ENCODE results near the gene PACS1.
"Not testable (repeated sequence)": the region's sequence is repeated elsewhere in the genome, so short reads cannot be mapped to it uniquely, and the experiment has no call there.

PACS1 gene

DNA sequence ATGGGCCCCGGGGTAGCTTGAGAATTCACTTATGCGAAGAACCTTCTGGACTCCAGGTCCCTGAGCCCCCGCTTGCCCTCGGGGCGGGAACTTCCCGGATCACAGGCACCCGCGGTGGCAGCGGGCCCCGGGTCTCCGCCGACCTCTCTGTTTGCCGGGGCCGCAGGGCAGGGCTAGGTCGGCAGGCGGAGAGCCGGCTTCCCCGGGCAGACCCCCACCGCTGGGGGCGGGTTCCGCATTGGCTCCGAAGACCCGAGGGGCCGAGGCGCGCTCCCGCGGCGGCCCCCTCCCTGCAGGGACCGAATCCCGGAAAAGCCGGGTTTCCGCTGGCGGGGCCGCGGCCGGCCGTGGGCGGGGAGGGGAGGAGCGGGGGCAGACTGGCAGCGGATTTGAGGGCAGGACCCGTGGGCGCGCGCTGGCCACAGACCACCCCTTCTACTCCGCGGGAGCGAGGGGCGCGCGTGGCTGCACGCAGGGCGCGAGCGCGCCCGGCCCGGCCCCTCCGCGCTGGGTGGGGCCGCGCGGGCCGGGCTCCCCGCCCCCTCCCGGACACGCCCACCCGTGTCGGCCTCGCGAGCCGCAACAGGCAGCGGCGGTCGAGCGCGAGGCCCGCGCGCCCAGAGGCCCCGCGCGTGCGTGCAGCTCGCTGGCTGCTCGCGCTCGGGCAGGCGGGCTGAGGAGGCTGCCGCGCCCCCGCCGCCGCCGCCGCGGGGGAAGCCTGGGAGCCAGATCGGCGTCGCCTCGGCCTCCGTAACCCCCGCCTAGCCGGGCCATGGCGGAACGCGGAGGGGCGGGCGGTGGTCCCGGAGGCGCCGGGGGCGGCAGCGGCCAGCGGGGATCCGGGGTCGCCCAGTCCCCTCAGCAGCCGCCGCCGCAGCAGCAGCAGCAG is at the start of gene PACS1:
Gene PACS1 (plus strand): TSS at position 558 of the 889 bp plus-strand sequence. CDS start 215 bp downstream, at position 773.
- DNase-seq (ENCODE audit: low read depth): peak; percentile 84

DNA sequence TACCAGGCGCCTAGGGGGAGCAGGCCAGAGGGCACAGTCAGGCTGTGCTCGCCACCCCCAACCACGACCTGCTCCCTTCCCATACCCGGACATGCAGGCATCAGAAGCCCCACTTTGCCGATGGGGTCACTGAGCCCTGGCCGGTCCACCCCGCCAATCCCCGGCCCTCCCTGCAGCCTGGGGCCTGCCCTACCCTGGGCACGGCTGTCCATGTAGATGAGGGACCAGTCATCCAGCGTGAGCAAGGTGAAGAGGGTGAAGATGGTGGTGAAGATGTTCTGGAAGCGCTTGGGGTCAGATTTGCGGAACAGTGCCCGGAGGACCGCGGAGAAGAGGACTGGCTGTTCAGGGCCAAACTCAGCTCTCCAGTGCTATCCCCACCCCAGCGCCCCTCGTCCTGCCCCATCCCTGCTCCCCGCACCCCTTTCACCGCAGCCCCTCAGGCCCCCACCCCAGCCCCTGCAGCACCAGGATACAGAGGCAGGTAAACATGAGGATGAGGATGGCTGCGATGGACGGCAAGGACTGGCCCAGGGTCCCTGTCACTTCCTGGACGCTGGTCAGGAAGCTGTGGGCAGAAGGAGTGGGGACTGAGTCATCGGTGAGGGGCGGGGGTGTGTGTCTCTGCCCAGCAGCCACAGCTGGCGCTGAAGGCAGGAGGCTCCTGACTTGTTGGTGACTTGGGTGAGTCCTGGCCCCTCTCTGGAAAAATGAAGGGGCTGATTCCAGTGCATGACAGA is 49.3 kb upstream of the PACS1 start:
- DNase-seq (ENCODE audit: low read depth): peak; percentile 64

DNA sequence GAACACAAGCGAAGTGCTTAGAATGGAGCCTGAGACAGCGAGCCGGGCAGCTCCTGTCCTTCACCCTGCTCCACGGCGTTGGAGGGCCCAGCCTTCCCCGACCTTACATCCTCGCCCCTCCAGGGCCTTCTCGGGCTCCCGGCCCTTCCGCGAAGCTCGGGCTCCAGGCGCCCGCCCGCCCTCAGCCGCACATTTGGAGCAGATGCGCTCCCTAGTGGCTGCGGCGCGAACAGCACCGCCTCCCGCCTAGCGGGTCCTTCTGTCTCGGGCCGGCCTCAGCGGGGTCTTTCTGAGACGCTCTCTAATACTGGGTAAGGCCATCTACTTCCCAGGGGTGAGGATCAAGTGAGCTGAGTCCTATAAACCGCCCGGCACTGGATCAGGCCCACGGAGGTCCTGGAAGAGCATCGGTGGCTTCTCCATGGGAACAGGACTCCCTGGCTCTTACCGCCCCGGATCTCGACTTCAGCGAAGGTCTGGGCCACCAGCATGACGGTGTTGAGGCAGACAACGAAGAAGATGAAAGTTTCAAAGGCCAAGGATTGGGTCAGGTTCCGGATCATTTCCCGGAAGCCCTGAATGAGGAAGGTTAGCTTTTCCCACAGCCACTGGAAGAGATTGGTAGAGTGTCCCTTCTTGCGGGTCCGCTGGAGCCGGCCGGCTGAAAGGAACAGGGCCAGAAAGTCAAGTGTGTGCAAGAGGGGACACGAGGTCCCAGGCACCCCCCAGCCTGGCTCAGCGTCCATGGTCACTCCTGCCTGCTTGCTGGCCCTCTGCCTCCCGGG is 47.5 kb upstream of the PACS1 start:
- DNase-seq (ENCODE audit: low read depth): peak; percentile 42

DNA sequence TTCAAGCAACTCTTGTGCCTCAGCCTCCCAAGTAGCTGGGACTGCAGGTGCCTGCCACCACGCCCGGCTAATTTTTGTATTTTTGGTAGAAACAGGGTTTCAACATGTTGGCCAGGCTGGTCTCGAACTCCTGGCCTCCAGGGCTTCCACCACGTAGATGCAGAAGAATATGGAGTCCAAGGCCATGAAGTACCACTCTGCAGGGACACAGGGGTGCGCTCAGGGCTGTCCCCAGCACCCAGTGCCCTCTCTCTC is 47.0 kb upstream of the PACS1 start:
- DNase-seq (ENCODE audit: low read depth): not testable (repeated sequence)

DNA sequence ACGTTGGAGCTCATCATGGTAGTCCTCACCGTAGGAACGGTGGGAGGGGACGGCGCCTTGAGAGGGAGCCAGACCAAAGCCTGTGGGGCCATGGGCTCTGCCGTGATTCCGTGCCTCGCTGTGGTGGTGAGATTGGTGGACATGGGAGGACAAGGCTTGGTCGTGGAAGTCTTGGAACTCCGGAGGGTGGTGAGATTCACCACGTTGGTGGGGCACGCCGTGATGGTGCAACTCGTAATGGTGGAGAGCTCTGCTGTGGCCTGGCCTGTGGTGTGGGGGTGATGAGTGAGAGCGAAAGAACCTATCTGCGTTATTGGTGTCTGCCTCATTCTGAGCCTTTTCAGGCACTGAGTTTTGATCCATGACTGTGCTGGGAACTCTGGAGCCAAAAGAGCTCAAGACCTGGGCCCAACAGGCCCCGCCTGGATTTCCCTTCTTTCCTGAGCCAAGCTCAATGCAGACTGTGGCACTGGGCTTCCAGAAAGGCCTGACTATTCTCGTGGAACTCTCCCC is 44.0 kb upstream of the PACS1 start, which contains the start of gene CATSPER1:
Gene CATSPER1 (minus strand): TSS at position 463 of the 513 bp plus-strand sequence. CDS start 100 bp downstream, at position 363.
- no peak for DNase-seq (ENCODE audit: low read depth)

DNA sequence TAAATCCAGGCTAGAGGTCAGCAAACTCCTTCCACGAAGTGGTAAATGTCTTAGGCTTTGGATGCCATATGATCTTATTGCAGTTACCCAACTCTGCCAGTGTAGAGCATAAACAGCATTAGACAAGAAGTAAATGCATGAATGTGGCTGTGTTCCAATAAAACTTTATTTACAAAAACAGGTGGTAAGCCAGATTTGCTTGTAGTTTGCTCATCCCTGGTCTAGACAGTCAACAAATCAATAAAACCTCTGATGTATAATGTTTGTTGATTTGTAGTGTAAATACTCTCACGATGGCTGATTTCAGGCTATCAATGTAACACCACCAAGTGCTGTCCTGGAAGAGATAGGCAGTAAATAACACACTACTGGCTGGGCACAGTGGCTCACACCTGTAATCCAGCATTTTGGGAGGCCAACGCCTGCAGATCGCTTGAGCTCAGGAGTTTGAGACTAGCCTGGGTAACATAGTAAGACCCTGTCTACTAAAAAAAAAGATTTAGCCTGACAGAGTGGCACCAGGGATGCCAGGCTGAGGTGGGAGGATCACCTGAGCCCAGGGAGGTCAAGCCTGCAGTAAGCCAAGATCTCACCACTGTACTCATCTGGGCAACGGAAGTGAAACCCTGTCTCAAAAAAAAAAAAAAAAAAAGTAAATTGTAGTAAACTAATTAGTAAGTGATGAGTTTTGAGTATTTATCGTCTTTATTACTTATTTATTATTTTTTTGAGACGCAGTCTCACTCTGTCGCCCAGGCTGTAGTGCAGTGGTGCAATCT is 36.9 kb upstream of the PACS1 start:
- no peak for DNase-seq (ENCODE audit: low read depth)

DNA sequence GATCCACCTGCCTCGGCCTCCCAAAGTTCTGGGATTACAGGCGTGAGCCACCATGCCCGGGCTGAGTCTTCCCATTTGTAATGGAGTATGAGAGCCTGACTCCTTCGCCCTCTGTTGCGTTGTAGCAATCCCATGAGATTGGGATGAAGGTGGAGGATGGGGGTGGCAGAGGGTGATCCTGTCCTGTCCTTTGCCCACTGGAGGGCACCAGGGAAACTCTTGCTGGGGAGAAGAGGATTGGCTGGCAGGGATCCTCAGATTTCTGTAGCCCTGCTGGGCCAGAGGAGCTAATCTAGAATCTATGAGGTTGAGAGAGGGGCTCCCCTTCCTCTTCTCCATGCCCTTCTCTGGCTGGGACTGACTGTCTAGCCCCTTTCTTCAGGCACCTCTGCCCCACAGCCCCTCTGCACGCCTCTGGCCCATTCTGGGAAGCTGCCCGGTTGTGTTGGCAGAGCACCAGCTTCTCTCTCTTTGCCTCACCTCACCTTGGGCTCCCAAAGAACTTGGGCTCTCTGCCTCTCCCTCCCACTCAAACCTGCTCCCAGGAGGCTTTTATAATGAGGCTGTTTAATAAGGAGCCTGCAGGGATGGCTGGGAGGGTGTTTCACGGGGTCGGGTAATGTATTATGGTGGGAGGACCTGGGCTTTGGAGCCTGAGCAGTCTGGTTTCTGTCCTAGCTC is 34.3 kb upstream of the PACS1 start:
- DNase-seq (ENCODE audit: low read depth): no peak

DNA sequence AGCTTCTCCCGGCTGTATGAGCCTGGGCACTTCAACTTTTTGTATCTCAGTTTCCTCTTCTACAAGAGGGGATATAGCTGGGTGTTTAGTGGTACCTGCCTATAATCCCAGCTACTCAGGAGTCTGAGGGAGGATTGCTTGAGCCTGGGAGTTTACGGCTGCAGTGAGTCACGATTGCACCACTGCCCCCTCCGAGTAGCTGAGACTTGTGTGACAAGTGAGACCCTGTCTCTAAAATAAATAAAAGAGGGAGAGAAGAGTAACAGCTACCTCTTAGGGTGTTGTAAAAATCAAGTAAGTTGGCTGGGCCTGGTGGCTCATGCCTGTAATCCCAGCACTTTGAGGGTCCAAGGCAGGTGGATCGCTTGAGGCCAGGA is 33.8 kb upstream of the PACS1 start:
- DNase-seq (ENCODE audit: low read depth): no peak

DNA sequence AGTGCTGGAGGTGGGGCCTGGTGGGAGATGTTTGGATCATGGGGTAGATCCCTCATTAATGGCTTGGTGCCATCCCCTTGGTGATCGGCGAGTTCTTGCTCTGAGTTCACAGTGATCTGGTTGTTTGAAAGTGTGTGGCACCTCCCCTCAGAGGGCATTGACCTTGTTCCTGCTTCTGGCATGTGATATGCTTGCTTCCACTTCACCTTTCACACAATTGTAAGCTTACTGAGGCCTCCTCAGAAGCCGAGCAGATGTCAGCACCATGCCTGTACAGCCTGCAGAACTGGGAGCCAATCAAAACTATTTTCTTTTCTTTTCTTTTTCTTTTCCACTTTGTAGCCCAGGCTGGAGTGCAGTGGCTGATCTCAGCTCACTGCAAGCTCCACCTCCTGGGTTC is 32.7 kb upstream of the PACS1 start:
- no peak for DNase-seq (ENCODE audit: low read depth)

DNA sequence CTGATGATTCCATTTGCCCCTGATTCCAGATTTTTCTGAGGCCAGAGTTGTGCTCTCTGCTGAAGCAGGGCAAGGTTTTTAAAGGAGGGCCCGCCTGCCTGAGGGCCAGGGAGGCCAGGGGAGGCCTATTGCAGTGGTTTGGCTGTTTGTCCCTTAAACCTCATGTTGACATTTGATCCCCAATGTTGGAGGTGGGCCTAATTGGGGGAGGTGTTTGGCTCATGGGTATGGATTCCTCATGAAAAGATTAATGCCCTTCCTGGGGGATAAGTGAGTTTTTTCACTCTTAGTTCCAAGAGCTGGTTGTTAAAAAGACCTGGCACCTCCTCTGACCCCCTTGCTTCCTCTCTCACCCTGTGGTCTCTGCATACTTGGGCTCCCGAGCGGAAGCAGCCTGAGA is 30.3 kb upstream of the PACS1 start:
- DNase-seq (ENCODE audit: low read depth): no peak

DNA sequence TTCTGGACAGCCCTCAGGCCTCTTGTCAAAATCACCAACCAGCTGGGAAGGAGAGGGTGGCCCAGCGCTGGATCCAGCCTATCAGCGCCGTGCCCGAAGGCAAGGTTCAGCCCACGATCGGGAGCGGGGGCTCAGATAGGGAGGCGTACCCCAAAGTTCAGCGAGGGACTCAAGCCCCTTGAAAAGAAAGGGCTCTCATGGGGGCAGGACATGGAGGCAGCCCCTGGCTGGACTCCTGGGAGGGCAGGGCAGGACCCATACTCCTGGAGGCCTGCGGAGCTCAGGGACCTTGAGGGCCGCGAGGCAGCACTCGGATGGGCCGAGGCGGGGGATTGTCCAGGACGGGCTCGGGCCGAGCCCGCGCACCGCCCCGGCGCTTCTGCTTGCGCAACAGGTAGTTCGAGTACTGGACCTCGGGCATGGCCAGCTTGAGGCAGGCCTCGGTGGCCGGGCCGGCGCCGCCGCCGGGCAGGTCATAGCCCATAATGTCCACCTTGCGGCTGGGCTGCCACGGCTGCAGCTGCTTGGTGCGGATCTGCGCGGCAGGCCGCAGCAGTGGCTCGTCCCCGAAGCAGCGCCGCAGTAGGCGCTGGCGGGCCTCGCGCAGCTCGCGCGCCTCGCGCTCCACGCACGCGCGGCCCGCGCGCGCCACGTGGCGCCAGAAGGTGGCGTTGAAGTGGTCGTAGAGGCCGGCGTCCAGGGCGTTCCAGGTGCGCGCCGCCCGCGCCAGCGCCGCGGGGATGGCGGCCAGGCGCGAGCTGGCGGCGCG is 27.7 kb upstream of the PACS1 start:
- DNase-seq (ENCODE audit: low read depth): no peak

DNA sequence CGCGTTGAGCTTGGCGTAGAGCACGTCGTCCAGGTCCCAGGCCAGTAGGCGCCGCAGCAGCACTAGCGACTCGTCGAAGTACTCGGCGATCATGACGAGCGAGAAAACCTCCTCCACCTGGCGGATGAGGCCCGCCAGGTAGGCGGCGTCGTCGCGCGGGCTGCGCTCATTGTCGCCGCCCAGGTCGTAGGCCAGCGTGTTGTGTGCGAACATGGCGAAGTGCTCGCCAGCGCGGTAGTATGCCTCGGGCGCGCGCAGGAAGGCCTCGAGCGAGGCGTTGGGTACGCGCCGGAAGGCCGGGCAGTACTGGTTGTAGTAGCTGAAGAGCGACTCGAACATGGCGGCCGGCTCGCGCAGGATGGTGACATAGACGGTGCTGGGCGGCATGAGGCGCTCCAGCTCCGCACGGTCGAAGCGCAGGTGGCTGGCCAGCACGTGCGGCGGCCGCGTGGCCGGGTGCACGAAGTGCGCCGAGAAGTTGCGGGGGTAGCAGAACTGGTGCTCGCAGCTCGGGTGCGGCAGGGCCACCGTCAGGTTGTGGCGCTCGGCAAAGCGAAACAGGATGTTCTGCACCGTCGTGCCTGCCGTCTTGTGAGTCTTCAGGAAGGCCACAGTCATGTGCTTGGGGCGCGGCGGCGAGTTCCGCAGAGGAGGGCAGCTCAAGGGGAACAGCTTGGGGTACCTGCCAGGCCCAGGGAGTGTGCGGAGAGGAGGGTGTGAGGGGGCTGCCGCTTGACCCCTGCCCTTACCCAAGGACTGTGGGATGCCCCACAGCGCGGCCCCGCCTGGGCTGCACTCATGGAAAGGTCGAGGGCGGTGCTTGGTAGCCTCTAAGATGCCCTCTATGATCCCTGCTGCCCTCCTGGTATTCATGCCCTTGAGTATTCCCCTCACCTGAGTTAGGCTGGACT is 26.8 kb upstream of the PACS1 start:
- no peak for DNase-seq (ENCODE audit: low read depth)

DNA sequence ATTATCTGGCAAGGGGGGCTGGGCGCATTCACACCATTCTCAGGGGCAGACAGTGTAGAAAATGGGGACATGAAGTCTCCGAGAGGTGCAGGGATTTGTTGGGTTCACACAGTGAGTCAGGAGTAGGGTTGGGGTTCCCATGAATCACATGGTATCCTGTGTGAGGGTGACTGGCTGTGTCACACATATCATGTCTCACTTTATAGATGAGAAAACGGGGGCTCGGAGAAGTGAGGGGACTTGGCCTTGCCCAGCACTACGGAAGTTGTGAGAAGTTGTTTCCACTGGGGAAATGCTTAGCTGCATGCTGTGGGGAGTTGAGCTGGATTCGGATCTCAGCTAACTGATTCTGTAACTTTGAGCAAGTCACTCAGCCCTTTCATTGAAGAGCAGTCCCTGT is 25.3 kb upstream of the PACS1 start:
- DNase-seq (ENCODE audit: low read depth): no peak

DNA sequence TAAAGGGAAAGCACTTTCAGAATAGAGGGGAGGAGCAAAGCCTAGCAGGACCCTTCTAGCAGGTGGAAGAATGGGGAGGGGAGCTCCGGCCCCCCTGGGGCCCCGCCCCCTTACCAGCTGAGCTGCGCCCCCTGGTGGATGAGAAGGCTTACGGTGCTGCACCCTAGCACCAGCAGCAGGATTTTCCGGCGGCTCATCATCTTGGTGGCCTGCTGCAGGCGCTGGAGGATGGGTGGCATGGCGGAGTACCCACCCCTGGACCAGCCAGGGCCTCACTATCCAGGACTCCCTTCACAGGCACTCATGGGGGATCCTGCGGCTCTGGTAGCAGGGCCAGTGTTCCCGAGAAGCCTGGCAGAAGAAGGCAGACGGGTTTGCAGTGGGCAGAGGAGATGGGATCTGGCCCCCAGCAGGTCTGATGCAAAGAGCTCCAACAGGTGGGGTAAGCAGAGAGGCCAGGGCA is 24.9 kb upstream of the PACS1 start:
- peak; percentile 74 for DNase-seq (ENCODE audit: low read depth)

DNA sequence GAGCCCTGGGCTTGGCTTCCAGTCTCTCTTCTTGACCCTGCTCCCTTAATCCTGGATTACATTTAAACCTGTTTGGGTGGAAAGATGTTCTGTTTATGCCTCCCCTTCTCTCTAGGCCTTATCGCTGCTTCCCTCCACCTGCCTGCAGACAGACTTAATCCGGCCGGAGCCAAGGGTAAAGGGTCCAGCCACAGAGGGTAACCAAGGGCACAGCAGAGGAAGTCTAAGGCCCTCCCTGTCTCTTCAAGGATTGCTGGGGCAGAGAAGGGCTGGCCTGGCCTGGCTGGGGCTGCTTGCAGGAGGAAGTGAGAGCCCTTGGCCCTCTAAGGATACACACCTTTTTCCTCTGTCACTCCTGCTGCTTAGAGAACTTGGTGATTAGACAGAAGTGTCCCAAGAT is 23.2 kb upstream of the PACS1 start:
- DNase-seq (ENCODE audit: low read depth): no peak

DNA sequence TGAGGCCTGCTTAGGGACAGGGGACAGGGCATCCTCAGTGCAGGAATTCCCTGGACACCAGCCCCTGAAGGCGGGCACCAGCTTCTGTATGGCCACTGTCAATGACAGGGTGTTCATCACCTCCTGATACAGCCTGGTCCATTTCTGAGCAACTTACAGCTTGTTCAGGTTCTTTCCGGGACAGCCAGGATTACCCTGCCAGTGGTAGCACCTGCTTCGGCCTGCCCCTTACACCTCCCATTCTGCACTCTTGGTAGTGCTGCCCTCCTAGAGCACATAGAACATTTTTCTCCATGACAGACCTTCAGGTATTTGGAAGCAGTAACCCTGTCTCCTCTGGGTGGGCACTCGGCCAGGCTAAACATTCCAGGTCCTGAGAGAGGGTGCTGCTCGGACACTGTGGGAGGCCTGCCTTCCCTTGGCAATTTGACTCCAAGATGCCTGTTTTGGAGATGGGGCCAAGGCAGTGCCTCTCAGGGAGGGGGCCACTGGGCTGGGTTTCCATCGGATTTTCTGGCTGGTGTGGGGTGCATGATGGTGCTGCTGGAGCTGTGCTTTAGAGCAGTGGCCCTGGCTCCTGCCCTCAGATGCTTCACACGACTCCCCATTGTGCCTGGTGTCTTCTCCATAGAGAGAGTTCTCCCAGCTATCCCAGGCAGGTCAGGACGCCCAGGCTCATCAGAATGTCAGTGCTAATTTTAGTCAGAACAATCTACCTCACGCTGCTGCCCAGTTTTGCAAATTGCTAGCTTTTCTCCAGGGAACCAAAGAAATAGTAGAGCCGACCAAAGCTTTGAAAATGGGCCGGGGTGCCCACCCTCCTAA is 22.3 kb upstream of the PACS1 start:
- DNase-seq (ENCODE audit: low read depth): no peak

DNA sequence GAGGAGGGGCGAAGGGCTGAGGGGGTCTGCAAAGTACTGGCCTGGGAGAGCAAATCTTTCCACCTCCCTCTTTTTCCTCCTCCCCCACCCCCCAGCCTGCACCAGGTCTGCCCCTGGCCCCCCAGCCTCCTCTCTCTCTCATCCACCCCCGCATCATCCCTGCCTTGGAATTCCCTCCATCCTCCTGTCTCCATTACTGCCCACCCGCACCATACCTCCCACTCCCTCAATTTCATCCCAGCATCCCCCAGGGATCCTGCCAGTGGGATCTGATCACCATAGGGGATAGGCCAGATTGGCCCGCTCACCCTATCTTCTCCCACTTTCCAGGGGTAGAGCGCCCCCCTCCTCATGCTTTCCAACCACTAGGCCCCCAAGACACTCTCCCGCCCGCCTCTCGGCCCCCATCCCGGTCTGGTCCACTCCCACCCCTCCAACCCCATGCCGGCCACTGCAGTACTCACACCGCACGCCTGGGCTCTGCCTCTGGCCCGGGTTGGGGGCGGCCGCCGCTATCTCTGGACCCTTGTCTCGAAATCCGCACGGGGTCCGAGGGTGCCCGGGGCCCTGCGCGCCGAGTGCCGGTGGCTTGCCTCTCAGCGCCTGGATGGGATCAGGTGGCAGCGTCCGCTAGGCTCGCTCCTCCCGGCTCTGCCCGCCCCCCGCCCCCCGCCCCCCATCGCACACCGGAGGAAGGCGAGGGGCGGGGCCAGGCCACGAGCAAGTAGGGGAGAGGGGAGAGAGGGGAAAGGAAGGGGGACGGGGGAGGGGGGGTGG is 21.3 kb upstream of the PACS1 start, which contains the start of gene GAL3ST3:
Gene GAL3ST3 (minus strand): TSS at position 615 of the 777 bp plus-strand sequence. CDS start 3,746 bp downstream, outside the sequence.
- DNase-seq (ENCODE audit: low read depth): no peak
